IPS-11a (cell line): Measurements from ENCODE around the gene PDE3B.
"Not testable (repeated sequence)": the region's sequence is repeated elsewhere in the genome, so short reads cannot be mapped to it uniquely, and the experiment has no call there.

Source experiments
- H3K4me3 ChIP-seq: one replicate; pipeline ENCODE4 v1.5.1; 2013; ENCODE audit warnings: low read depth, low read length, control low read depth

PDE3B gene

GRCh38 chr11:14742849-14743559 lies 99.4 kb downstream of the PDE3B start:
- H3K4me3 ChIP-seq = no peak overlapping the region

- H3K4me3 ChIP-seq = not testable (repeated sequence)
These were observed 100.1 kb downstream of the PDE3B start for GRCh38 chr11:14743667-14744066.

DNA sequence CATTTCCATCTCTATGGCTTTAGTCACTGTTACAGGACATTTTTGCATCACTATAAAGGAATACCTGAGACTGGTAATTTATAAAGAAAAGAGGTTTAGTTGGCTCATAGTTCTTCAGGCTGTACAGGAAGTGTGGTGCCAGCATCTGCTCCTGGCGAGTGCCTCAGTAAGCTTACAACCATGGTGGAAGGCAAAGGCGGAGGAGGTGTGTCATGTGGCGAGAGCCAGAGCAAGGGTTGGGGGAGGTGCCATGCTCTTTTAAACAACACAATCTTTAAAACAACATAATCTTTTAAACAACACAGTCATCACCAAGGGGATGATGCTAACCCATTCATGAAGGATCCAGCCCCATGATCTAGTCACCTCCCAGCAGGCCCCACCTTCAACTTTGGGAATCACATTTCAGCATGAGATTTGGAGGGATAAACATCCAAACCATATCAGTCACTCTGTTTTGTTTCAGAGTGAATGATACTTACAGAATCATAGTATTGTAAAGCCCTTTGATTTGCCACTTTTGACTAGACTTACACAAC lies 103.3 kb downstream of the PDE3B start:
- H3K4me3 ChIP-seq = no peak overlapping the region

- no peak overlapping the region for H3K4me3 ChIP-seq
These were observed 104.5 kb downstream of the PDE3B start for GRCh38 chr11:14748090-14748489.

GRCh38 chr11:14750911-14751310 lies 107.3 kb downstream of the PDE3B start:
- no peak overlapping the region for H3K4me3 ChIP-seq

GRCh38 chr11:14751975-14752407 lies 108.4 kb downstream of the PDE3B start:
- no peak overlapping the region for H3K4me3 ChIP-seq

DNA sequence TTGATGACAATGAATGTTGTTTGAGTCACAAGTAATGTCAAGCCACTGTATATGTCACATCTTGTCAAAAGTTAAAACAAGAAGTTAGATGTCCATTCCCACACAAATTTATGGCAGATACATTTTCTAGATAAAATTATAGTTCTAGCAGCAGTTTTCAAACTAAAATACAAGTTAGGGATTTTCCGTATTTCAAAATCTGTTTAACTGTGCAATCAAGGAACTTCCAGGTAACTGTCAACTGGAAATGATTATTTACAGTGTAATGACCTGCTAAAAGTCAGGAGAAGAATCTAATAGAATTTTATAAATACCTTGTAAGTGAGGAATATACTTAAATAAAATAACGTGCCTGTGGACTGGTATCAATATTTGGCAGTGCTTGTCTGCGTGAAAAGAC lies 111.5 kb downstream of the PDE3B start:
- no peak overlapping the region for H3K4me3 ChIP-seq

DNA sequence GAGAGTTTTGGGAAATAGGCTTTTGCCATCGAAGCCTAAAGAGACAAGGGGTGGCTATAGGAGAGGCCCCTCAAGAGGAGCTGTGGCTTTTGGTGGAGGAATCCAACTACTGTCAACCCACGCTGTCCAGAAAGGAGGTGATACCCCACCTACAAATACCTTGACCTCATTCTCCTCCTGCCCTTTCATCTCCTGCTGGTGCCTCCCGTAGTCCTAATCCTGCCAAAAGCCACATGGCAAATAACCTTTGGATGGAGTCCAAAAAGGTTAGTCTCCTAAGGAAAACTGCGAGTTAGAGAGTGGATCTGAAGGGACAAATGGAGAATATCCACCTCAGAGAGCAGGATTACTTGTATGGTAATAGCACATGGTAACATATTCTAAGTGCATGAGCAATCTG lies 112.7 kb downstream of the PDE3B start:
- no peak overlapping the region for H3K4me3 ChIP-seq

GRCh38 chr11:14759300-14760012 lies 115.9 kb downstream of the PDE3B start:
- not testable (repeated sequence) for H3K4me3 ChIP-seq

GRCh38 chr11:14764179-14764578 lies 120.6 kb downstream of the PDE3B start:
- no peak overlapping the region for H3K4me3 ChIP-seq

- no peak overlapping the region for H3K4me3 ChIP-seq
These were observed 121.2 kb downstream of the PDE3B start for GRCh38 chr11:14764579-14765527.

GRCh38 chr11:14766585-14766984 lies 123.0 kb downstream of the PDE3B start:
- H3K4me3 ChIP-seq = no peak overlapping the region

DNA sequence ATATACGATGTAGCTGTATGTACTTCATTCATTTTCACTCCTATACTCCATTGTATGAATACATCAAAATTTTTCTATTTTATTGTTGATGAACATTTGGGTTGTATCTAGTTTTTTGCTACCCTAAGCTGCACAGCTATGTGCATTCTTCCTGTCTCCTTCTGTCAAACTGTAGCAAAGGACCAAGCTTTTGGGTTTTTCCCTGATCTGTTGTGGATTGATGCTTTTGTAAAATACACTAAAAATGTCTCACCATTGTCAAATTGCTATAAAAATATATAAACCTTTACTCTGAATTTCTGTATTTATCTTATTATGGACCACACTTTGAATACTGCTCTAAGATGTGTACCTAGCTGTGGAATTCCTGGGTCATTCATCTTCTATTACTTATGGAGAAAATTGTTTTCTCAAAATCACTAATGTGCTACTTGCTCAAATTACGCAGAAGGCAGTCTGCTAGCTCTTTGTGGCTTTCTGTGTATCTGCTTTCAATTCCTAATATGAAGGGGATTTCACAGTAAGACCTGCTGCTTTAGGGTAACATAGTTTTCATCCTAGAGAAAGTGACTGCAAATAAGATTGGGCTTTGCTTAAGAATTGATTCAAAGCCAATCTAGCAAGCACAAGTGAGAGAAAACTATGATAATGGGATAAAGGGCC lies 125.1 kb downstream of the PDE3B start:
- no peak overlapping the region for H3K4me3 ChIP-seq

DNA sequence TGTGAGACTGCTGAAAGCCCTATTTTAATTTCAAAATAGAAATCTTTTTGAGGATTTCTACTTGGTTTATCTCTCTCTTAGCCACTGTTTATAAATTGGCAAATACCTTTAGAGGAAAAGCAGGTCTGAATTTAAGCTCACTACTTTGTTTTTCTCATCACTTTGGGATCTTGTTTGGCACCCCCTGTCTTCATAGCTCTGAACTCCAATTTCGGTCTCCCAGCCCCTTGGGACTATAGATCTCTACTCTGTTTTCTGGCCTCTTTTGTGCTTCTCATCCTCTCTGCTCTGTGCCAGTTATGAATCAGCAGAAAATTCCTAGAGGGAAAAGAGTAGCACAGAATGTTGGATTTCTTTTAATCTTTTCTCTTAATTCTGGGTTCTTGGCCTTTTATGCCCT lies 130.2 kb downstream of the PDE3B start:
- no peak overlapping the region for H3K4me3 ChIP-seq

GRCh38 chr11:14774721-14775120 lies 131.1 kb downstream of the PDE3B start:
- no peak overlapping the region for H3K4me3 ChIP-seq

GRCh38 chr11:14775897-14776296 lies 132.3 kb downstream of the PDE3B start:
- H3K4me3 ChIP-seq = no peak overlapping the region

GRCh38 chr11:14778460-14778859 lies 134.9 kb downstream of the PDE3B start:
- not testable (repeated sequence) for H3K4me3 ChIP-seq

DNA sequence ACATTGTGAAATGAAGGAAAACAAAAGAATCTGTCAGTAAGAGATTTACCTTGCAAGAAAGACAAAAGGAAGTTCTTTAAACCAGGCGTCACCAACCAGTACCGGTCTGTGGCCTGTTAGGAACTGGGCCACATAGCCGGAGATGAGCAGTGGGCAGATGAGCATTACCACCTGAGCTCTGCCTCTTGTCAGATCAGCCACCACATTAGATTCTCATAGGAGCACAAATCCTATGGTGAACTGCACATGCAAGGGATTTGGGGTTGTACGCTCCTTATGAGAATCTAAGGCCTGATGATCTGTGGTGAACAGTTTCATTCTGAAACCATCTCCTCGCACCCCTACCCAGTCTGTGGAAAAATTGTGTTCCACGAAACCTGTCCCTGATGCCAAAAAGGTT lies 140.2 kb downstream of the PDE3B start:
- H3K4me3 ChIP-seq = no peak overlapping the region

DNA sequence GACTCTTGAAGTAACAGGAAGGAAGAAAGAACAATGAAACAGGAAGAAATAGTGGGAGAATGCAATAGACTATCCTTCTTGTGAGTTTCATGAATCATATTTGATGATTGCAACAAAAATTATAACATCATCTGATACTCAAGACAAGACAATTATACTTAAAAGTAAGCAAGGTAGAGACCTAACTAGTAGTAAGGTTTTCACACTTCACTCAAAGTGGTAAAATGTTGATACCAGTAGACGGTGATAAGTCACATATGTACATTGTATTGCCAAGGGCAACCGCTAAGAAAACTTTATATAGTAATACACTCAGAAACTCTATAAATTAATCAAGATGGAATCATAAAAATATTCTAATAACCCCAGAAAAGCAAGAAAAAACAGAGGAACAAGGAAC lies 140.6 kb downstream of the PDE3B start:
- H3K4me3 ChIP-seq = no peak overlapping the region

DNA sequence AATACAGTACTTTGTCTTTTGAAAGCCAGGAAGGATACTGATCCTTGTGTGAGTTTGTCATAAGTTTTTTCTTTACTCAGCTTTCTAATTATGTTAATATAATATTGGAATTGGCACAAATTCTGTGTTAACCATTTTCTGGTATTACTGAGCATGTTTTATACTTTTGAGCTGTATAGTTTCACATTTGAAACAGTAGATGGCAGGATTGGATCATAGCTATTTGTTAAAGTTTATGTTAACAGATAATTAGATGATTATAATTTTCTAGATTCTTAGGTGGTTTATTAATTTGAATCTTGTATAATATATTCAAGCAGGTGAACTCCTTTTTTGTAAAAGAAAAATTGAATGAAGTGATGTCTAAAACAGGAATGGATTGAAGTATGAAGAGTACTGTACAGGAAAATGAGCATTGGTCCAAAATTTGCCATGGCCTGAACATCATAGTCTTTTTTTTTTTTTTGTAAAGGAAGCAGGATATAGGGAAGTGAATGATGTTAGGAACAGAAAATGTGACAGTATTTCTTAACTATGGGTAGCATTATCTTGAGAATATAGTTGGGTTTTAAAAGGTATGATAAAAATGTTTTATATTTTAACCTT lies 146.4 kb downstream of the PDE3B start:
- H3K4me3 ChIP-seq = no peak overlapping the region
